NB4 (cell line): ENCODE data around the gene TAF11L7.
"Not testable (repeated sequence)": the region's sequence is repeated elsewhere in the genome, so short reads cannot be mapped to it uniquely, and the experiment has no call there.

Source experiments
- MYC ChIP-seq: IDR thresholded peaks from 2 replicates; pipeline ENCODE4 v1.6.1; 2011; ENCODE audit warnings: low read depth, low read length
- POLR2A ChIP-seq: IDR thresholded peaks from 2 replicates; pipeline ENCODE4 v1.6.1; 2011; ENCODE audit warnings: mild to moderate bottlenecking; ENCODE audit not compliant: insufficient read length; ENCODE audit errors: extremely low read depth
- TF ChIP-seq, protein P1 (sequence below): IDR thresholded peaks from one replicate; pipeline ENCODE4 v1.5.1; 2012; ENCODE audit warnings: low read depth, low read length
- TF ChIP-seq, protein P2 (sequence below): IDR thresholded peaks from 2 replicates; pipeline ENCODE4 v1.6.1; 2011; ENCODE audit warnings: low read depth, low read length

GRCh38 chr5:17607461-17607860 is 21.9 kb upstream of the TAF11L7 start:
- TF ChIP-seq, protein P1, sequence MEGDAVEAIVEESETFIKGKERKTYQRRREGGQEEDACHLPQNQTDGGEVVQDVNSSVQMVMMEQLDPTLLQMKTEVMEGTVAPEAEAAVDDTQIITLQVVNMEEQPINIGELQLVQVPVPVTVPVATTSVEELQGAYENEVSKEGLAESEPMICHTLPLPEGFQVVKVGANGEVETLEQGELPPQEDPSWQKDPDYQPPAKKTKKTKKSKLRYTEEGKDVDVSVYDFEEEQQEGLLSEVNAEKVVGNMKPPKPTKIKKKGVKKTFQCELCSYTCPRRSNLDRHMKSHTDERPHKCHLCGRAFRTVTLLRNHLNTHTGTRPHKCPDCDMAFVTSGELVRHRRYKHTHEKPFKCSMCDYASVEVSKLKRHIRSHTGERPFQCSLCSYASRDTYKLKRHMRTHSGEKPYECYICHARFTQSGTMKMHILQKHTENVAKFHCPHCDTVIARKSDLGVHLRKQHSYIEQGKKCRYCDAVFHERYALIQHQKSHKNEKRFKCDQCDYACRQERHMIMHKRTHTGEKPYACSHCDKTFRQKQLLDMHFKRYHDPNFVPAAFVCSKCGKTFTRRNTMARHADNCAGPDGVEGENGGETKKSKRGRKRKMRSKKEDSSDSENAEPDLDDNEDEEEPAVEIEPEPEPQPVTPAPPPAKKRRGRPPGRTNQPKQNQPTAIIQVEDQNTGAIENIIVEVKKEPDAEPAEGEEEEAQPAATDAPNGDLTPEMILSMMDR, result not testable (repeated sequence)
- not testable (repeated sequence) for TF ChIP-seq POLR2A, MYC
- TF ChIP-seq, protein P2, sequence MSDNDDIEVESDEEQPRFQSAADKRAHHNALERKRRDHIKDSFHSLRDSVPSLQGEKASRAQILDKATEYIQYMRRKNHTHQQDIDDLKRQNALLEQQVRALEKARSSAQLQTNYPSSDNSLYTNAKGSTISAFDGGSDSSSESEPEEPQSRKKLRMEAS, result not testable (repeated sequence)
